Activated naive CD4-positive, alpha-beta T cell treated with anti-CD3 and anti-CD28 coated beads, Interleukin-2, amount 50 U/mL, for 24 hours (primary cell): ENCODE measurements around the gene HOXC9.

ENCODE experiments used
- H3K27ac Mint-ChIP-seq: one replicate; pipeline ENCODE4 v1.8.0; 2021; ENCODE audit warnings: mild to moderate bottlenecking, mixed read lengths
- H3K27me3 Mint-ChIP-seq: one replicate; pipeline ENCODE4 v1.8.0; 2021; ENCODE audit warnings: mixed read lengths
- H3K36me3 Mint-ChIP-seq: one replicate; pipeline ENCODE4 v1.8.0; 2021; ENCODE audit warnings: mixed read lengths
- H3K4me1 Mint-ChIP-seq: one replicate; pipeline ENCODE4 v1.8.0; 2021; ENCODE audit warnings: mixed read lengths
- H3K4me3 Mint-ChIP-seq: one replicate; pipeline ENCODE4 v1.8.0; 2021; ENCODE audit warnings: mild to moderate bottlenecking, mixed read lengths
- H3K9me3 Mint-ChIP-seq: one replicate; pipeline ENCODE4 v1.8.0; 2021; ENCODE audit warnings: mixed read lengths

The HOXC9 gene

GRCh38 chr12:53958128-53958527 lies 41.8 kb upstream of the HOXC9 start:
- H3K4me1 Mint-ChIP-seq: peaks cover 23% of the 10 kb centered on the region
- H3K27me3 Mint-ChIP-seq: peaks cover 68% of the 10 kb centered on the region
- no peak overlapping the region for H3K27ac Mint-ChIP-seq
- peaks cover 2% of the 10 kb centered on the region for H3K36me3 Mint-ChIP-seq
- peaks cover 8% of the 10 kb centered on the region for H3K9me3 Mint-ChIP-seq
- no peak overlapping the region for H3K4me3 Mint-ChIP-seq

- Mint-ChIP-seq H3K4me3 (no peak overlapping the region), H3K9me3 (peaks cover 9% of the 10 kb centered on the region), H3K36me3 (peaks cover 5% of the 10 kb centered on the region), H3K27ac (no peak overlapping the region), H3K4me1 (peaks cover 28% of the 10 kb centered on the region), H3K27me3 (peaks cover 68% of the 10 kb centered on the region)
Measured at GRCh38 chr12:53959314-53959713, 40.6 kb upstream of the HOXC9 start.

- H3K9me3 Mint-ChIP-seq: peaks cover 11% of the 10 kb centered on the region
- H3K4me3 Mint-ChIP-seq: no peak overlapping the region
- peaks cover 37% of the 10 kb centered on the region for H3K4me1 Mint-ChIP-seq
- peaks cover 6% of the 10 kb centered on the region for H3K36me3 Mint-ChIP-seq
- peaks cover 76% of the 10 kb centered on the region for H3K27me3 Mint-ChIP-seq
- peak overlapping the region; percentile 74 for H3K27ac Mint-ChIP-seq
Measured at GRCh38 chr12:53960187-53961024, 39.6 kb upstream of the HOXC9 start.

DNA sequence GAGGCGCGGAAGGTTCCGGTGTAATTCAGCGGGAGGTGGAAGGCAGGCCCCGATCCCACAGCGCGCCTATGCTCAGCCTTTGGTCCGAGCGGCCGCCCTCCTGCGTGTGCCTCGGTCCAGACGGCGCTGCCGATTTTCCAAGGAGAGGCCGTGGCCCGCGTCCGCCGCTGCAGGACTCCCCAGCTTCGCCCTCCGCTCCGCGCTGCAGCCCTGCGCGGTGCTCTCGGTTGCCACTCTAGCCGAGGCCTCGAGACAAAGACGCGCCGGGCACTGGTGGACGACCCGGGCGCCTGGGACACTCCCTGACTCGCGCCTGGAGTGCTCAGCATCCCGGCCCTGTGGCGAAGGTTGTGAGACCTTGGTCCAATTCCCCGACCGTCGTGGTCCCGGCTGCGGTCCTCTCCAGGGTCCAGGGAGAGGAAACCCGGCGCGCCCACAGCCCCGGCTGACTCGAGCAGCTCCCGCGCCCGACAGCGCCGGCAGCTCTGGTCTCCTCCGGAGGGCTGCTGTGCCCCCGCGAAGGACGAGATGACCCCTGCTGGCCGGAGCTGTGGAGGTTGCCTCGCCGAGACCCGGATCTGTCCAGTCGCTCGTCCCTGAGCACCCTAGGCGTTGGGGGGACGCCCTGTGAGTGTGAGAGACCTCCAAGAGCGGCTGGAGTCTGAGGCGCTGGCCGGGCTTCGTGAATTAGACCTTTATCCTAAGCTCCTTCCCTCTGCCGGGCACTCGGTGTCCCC lies 38.8 kb upstream of the HOXC9 start:
- H3K27ac Mint-ChIP-seq: no peak overlapping the region
- peaks cover 11% of the 10 kb centered on the region for H3K9me3 Mint-ChIP-seq
- peaks cover 39% of the 10 kb centered on the region for H3K4me1 Mint-ChIP-seq
- peaks cover 73% of the 10 kb centered on the region for H3K27me3 Mint-ChIP-seq
- peaks cover 8% of the 10 kb centered on the region for H3K36me3 Mint-ChIP-seq
- H3K4me3 Mint-ChIP-seq: no peak overlapping the region

DNA sequence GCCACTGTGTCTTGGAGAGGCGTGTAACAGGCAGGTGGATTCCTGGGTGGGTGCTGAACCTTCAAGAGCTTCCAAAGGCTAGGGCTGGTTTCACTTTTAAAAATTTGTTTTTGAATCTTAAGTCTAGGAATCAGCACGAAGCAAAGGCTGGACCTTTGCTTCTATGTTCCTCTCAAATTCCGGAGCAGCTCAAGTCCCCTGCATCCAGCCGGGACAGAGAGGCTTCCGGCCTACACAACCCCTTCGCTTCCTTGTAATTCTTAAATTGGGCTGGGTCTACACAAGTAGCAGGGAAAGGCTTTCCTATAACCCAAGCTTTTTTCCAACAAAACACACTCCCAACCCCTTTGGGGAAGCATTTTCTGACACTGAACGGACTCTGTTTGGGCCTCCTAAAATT lies 37.0 kb upstream of the HOXC9 start:
- peaks cover 11% of the 10 kb centered on the region for H3K9me3 Mint-ChIP-seq
- peak overlapping the region; percentile 41 for H3K27ac Mint-ChIP-seq
- H3K36me3 Mint-ChIP-seq: peaks cover 9% of the 10 kb centered on the region
- H3K27me3 Mint-ChIP-seq: peaks cover 77% of the 10 kb centered on the region
- no peak overlapping the region for H3K4me3 Mint-ChIP-seq
- H3K4me1 Mint-ChIP-seq: peaks cover 42% of the 10 kb centered on the region

DNA sequence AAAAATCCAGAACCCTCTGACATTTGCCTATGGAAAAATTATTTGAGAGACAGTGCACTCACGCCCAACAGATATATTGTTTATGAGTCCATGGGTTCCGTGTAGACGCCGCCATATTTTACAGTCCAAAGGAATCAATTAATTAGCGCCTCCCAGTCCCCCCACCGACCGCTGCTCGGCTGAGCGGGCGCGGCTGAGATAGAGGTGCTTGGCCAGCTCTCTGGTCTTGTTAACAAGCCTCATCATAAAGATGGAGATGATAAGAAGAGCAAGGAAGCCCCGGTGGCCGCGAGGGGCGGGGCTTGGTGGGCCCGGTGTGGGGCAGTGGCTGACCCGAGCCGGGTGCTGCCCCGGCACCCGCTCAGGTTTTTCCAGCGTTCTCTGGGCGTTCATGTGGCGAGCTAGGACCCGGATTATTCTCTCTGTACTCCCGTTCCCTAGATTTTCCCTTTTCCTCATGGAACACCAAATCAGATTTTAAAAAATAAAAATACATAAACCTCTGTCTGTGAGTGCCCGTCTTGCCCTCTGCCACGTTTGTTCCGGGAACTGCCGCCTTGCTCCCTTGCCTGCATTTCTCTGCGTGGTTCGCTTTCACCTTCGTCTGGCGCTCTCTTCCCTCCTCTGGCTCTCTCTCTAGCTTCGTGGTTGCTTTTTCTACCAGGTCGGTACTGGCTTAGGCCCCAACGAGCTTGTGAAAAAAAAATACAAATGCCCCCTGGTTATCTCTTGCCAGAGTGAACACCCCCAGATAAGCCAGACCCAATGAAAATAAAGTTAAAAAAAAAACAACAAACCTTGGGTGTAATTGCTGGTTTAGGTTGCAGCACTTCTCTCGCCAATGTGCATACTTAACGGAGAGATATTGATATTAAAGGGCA lies 36.3 kb upstream of the HOXC9 start:
- peaks cover 11% of the 10 kb centered on the region for H3K9me3 Mint-ChIP-seq
- peaks cover 77% of the 10 kb centered on the region for H3K27me3 Mint-ChIP-seq
- peak overlapping the region; percentile 41 for H3K27ac Mint-ChIP-seq
- peaks cover 42% of the 10 kb centered on the region for H3K4me1 Mint-ChIP-seq
- peak overlapping the region; percentile 55 for H3K4me3 Mint-ChIP-seq
- H3K36me3 Mint-ChIP-seq: peaks cover 9% of the 10 kb centered on the region

GRCh38 chr12:53964315-53964713 lies 35.6 kb upstream of the HOXC9 start:
- Mint-ChIP-seq H3K36me3 (peaks cover 9% of the 10 kb centered on the region), H3K4me3 (peak overlapping the region; percentile 55), H3K4me1 (peaks cover 42% of the 10 kb centered on the region), H3K9me3 (peaks cover 11% of the 10 kb centered on the region), H3K27ac (no peak overlapping the region), H3K27me3 (peaks cover 79% of the 10 kb centered on the region)

DNA sequence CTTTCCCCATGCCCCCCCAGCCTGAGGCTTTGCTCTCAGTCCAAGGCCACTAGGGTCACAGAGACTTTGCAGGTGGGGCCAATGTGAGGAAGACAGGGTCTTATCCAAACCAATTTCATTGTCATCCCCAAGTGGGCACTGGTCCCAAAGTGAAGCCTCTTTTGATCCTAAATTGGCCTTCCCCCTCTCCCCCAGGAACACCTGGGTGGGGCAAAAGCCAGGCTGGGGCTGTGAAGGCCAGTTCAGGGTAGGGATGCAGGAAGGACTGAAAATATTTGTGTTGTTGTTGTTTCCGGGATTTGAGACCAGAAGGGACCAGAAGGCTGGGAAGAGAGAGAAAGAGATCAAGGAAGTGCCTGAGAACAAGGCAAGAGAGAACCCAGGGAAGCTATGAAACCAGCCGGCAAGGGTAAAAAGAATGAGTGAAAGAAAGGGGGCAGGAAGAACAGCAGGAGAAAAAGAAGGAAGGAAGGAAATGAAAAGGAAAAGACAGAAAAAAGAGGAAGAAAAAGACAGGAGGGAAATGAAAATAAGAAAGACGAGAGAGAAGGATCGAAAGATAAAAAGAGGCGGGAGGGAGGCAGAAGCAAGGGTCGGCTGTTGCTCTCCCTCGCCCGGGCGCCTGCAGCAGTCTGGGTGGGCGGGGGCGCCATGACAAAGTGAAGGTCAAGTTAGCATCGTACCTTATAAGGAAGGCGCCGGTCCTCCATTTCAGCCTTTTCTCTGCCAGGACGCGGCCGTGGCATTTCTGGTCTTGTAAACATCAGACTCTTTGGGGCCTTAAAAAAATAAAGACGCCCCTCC lies 34.5 kb upstream of the HOXC9 start:
- peaks cover 78% of the 10 kb centered on the region for H3K27me3 Mint-ChIP-seq
- H3K9me3 Mint-ChIP-seq: peaks cover 7% of the 10 kb centered on the region
- H3K4me3 Mint-ChIP-seq: peak overlapping the region; percentile 8
- peak overlapping the region; percentile 65 for H3K27ac Mint-ChIP-seq
- peaks cover 39% of the 10 kb centered on the region for H3K4me1 Mint-ChIP-seq
- peaks cover 8% of the 10 kb centered on the region for H3K36me3 Mint-ChIP-seq

- Mint-ChIP-seq H3K4me3 (no peak overlapping the region), H3K27ac (no peak overlapping the region), H3K27me3 (peaks cover 82% of the 10 kb centered on the region), H3K4me1 (peaks cover 39% of the 10 kb centered on the region), H3K9me3 (peaks cover 7% of the 10 kb centered on the region), H3K36me3 (peaks cover 8% of the 10 kb centered on the region)
Measured at GRCh38 chr12:53966085-53966384, 33.9 kb upstream of the HOXC9 start.

GRCh38 chr12:53966385-53967133 lies 33.4 kb upstream of the HOXC9 start:
- Mint-ChIP-seq H3K9me3 (peaks cover 7% of the 10 kb centered on the region), H3K4me3 (peak overlapping the region; percentile 45), H3K36me3 (peaks cover 8% of the 10 kb centered on the region), H3K27me3 (peaks cover 87% of the 10 kb centered on the region), H3K4me1 (peaks cover 39% of the 10 kb centered on the region), H3K27ac (no peak overlapping the region)

DNA sequence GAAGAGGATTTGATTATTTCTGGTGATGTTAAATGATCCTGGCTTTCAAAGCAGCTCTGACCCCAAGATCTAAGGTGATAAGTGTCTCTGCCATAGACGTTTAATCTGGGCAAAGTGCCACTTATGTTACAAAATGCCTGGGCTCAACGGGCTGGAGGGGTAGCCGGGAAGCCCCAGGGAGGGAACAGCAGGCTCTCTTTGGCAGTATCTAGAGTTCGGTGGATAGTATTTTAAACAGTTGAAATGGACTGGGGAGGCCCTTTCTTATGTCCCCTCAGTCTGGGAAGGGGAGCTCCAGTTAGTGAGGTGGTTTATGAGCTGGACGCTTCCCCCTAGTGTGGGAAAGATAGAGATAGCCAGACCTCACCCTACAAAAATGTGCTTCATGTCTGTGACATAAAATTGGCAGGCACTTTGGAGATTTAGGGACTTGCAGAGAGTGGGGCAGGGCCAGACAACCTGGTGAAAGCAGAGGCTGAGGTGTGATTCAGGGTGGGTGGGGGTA lies 32.5 kb upstream of the HOXC9 start:
- H3K27ac Mint-ChIP-seq: no peak overlapping the region
- H3K36me3 Mint-ChIP-seq: peaks cover 8% of the 10 kb centered on the region
- H3K27me3 Mint-ChIP-seq: peaks cover 91% of the 10 kb centered on the region
- H3K4me1 Mint-ChIP-seq: peaks cover 39% of the 10 kb centered on the region
- no peak overlapping the region for H3K4me3 Mint-ChIP-seq
- H3K9me3 Mint-ChIP-seq: peaks cover 7% of the 10 kb centered on the region

- Mint-ChIP-seq H3K27me3 (peaks cover 91% of the 10 kb centered on the region), H3K36me3 (peaks cover 11% of the 10 kb centered on the region), H3K27ac (peak overlapping the region; percentile 53), H3K9me3 (peaks cover 7% of the 10 kb centered on the region), H3K4me1 (peaks cover 42% of the 10 kb centered on the region), H3K4me3 (no peak overlapping the region)
Measured at GRCh38 chr12:53968214-53969127, 31.5 kb upstream of the HOXC9 start.

- H3K4me3 Mint-ChIP-seq: no peak overlapping the region
- H3K27ac Mint-ChIP-seq: no peak overlapping the region
Measured at GRCh38 chr12:53969588-53970259, 30.2 kb upstream of the HOXC9 start.

More at GRCh38 chr12:53969588-53970259, 30.2 kb upstream of the HOXC9 start:
- H3K4me1 Mint-ChIP-seq: peaks cover 35% of the 10 kb centered on the region
- no peaks in the 10 kb centered on the region for H3K9me3 Mint-ChIP-seq
- peaks cover 8% of the 10 kb centered on the region for H3K36me3 Mint-ChIP-seq
- peaks cover 82% of the 10 kb centered on the region for H3K27me3 Mint-ChIP-seq
